Keratinocyte (primary cell): ENCODE data around the gene ATG9B. TPM values are rescaled to one million over a fixed set of nuclear protein-coding genes. Genes with fewer than 3 reads are reported as not detected.

Experiments used
- DNase-seq: peaks from one replicate; pipeline ENCODE4 v3.0.0-alpha.2; 2011; ENCODE audit warnings: low read depth, missing footprints, low spot score
- FAIRE-seq: peaks from 2 replicates; lab custom pipeline; 2011; peaks lifted over from hg19 to GRCh38; lab: Jason Lieb, UNC
- H2AFZ ChIP-seq: 2 replicates; pipeline ENCODE4 v1.6.0; 2012; ENCODE audit warnings: low read length, control low read depth, inconsistent platforms; ENCODE audit not compliant: control insufficient read depth
- H3K27ac ChIP-seq: 2 replicates; pipeline ENCODE4 v1.5.1; 2011; ENCODE audit warnings: low read length; ENCODE audit not compliant: control insufficient read depth, insufficient read depth
- H3K27me3 ChIP-seq: 3 replicates; pipeline ENCODE4 v1.6.0; 2011; ENCODE audit warnings: low read length; ENCODE audit not compliant: control insufficient read depth, insufficient read depth; ENCODE audit errors: extremely low read depth
- H3K36me3 ChIP-seq, 2 experiments: 2 replicates in 1 of 2; 3 replicates in 1 of 2; pipeline ENCODE4 v1.5.1; 2011; ENCODE audit warnings: low read length in 2 of 2, mild to moderate bottlenecking in 1 of 2; ENCODE audit not compliant: control insufficient read depth in 2 of 2, insufficient read depth in 2 of 2; ENCODE audit errors: extremely low read depth in 1 of 2
- H3K4me1 ChIP-seq: 3 replicates; pipeline ENCODE4 v1.5.1; 2011; ENCODE audit warnings: low read length; ENCODE audit not compliant: control insufficient read depth, insufficient read depth; ENCODE audit errors: extremely low read depth
- H3K4me2 ChIP-seq: 3 replicates; pipeline ENCODE4 v1.6.0; 2011; ENCODE audit warnings: low read depth, low read length; ENCODE audit not compliant: control insufficient read depth, insufficient read depth; ENCODE audit errors: extremely low read depth
- H3K4me3 ChIP-seq, 3 experiments: fragments of 200-600 bp in 1 of 3; sonication (generic) in 1 of 3; 2 replicates in 2 of 3; 3 replicates in 1 of 3; pipeline ENCODE4 v1.5.1; 2011 to 2016; ENCODE audit warnings: low read length in 3 of 3, mild to moderate bottlenecking in 3 of 3, control low read depth in 2 of 3, inconsistent platforms in 1 of 3, low read depth in 1 of 3, mixed read lengths in 1 of 3, mixed run types in 1 of 3, moderate library complexity in 1 of 3; ENCODE audit not compliant: control insufficient read depth in 2 of 3, insufficient read depth in 2 of 3; ENCODE audit errors: extremely low read depth in 1 of 3
- H3K79me2 ChIP-seq: 2 replicates; pipeline ENCODE4 v1.6.0; 2012; ENCODE audit warnings: low read length; ENCODE audit not compliant: control insufficient read depth, insufficient read depth
- H3K9ac ChIP-seq: 3 replicates; pipeline ENCODE4 v1.6.0; 2011; ENCODE audit warnings: low read length; ENCODE audit not compliant: control insufficient read depth, insufficient read depth; ENCODE audit errors: extremely low read depth
- H3K9me1 ChIP-seq: 3 replicates; pipeline ENCODE4 v1.6.0; 2011; ENCODE audit warnings: low read length; ENCODE audit not compliant: control insufficient read depth, insufficient read depth; ENCODE audit errors: extremely low read depth
- H3K9me3 ChIP-seq: 2 replicates; pipeline ENCODE4 v1.5.1; 2012; ENCODE audit warnings: low read depth, low read length; ENCODE audit not compliant: control insufficient read depth
- H4K20me1 ChIP-seq: 3 replicates; pipeline ENCODE4 v1.6.0; 2011; ENCODE audit warnings: low read length; ENCODE audit not compliant: control insufficient read depth, insufficient read depth; ENCODE audit errors: extremely low read depth
- EZH2 ChIP-seq: IDR thresholded peaks from one replicate; pipeline ENCODE4 v1.6.1; 2012; ENCODE audit warnings: inconsistent platforms, mild to moderate bottlenecking, low read length, moderate library complexity
- dilution Hi-C: fragments of 300-500 bp; cut with MboI; formaldehyde crosslinking; loops from one replicate; pipeline ENCODE4 v1.7.0; 2020; ENCODE audit warnings: low sequenced_read_pairs; ENCODE audit not compliant: extremely low pct_ligation_motif_present
- polyA minus RNA-seq, 3 experiments: library from RNA; depleted of rRNA, polyadenylated mRNA; stranded (reverse); fragments of >200 nt; gene quantifications; 1 replicate in 1 of 3; 2 replicates in 1 of 3; 3 replicates in 1 of 3; pipeline ENCODE4 v1.2.3, GENCODE V29; 2011
- polyA plus RNA-seq, 5 experiments: library from polyadenylated mRNA; depleted of rRNA in 3 of 5; stranded (reverse) in 3 of 5; stranded (forward) in 1 of 5; unstranded in 1 of 5; fragments of >200 nt; gene quantifications; 1 replicate in 1 of 5; 2 replicates in 3 of 5; 3 replicates in 1 of 5; pipeline versions ENCODE4 v1.2.1 to v1.2.3, GENCODE V29; 2011 to 2012; ENCODE audit warnings: missing spikeins in 2 of 5, low read depth in 1 of 5, low replicate concordance in 1 of 5
- TF ChIP-seq, protein P1 (sequence below), 3 experiments: IDR thresholded peaks in 1 of 3; conservative IDR thresholded peaks in 1 of 3; optimal IDR thresholded peaks in 1 of 3; 2 replicates in 2 of 3; 3 replicates in 1 of 3; pipeline versions ENCODE3 to v1.5.1; 2011; ENCODE audit warnings: low read length in 3 of 3, mild to moderate bottlenecking in 3 of 3, moderate library complexity in 2 of 3, control low read depth in 1 of 3, inconsistent platforms in 1 of 3; ENCODE audit not compliant: insufficient read depth in 2 of 3; ENCODE audit errors: extremely low read depth in 1 of 3

ATG9B gene, protein sequence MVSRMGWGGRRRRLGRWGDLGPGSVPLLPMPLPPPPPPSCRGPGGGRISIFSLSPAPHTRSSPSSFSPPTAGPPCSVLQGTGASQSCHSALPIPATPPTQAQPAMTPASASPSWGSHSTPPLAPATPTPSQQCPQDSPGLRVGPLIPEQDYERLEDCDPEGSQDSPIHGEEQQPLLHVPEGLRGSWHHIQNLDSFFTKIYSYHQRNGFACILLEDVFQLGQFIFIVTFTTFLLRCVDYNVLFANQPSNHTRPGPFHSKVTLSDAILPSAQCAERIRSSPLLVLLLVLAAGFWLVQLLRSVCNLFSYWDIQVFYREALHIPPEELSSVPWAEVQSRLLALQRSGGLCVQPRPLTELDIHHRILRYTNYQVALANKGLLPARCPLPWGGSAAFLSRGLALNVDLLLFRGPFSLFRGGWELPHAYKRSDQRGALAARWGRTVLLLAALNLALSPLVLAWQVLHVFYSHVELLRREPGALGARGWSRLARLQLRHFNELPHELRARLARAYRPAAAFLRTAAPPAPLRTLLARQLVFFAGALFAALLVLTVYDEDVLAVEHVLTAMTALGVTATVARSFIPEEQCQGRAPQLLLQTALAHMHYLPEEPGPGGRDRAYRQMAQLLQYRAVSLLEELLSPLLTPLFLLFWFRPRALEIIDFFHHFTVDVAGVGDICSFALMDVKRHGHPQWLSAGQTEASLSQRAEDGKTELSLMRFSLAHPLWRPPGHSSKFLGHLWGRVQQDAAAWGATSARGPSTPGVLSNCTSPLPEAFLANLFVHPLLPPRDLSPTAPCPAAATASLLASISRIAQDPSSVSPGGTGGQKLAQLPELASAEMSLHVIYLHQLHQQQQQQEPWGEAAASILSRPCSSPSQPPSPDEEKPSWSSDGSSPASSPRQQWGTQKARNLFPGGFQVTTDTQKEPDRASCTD
- polyA plus RNA-seq (0.12 to 0.21 TPM (median 0.19 TPM) in 3 replicates), polyA minus RNA-seq (0.07 to 0.33 TPM (median 0.16 TPM) in 3 replicates)
- polyA plus RNA-seq (2011; ENCODE audit: low read depth): 3.7 TPM
- polyA plus RNA-seq (2011; cell fraction: cytosol; rRNA removed): not detected in 2 replicates
- 3.6 TPM in 2 replicates for polyA plus RNA-seq (2011; cell fraction: nucleus; rRNA removed)
- polyA plus RNA-seq (2012; ENCODE audit: low replicate concordance): 0.31 and 7.2 TPM in 2 replicates
- polyA minus RNA-seq (2011; cell fraction: cytosol; rRNA and poly(A)+ RNA removed): not detected
- polyA minus RNA-seq (2011; cell fraction: nucleus; rRNA and poly(A)+ RNA removed): 0.39 and 1.5 TPM in 2 replicates

DNA sequence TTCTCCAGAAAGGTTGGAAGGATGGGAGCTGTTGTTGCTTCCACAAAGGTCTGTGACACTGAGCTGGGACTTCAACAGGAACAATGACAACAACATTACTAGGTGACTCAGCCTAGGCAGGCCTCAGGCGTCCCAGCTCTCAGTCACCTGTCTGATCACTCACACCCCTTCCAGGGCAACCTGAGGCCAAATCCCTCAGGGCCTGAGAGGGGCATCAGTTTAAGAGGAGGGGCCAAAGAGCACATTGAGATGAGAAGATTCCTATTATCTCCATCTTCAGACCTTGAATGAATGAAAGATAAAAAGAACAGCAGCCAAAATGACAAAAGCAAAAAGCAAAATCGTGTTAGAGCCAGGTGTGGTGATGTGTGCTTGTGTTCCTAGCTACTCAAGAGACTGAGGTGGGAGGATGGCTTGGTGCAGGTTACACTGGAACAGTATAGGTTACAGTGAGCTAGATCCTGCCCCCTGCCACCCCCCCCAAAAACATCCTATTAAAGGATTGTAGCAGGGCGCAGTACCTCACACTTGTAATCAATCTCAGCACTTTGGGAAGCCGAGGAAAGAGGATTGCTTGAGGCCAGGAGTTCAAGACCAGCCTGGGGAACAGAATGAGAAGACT lies at the start of gene ATG9B:
ATG9B (minus strand) TSS at position 60 of the 622 bp plus-strand sequence. CDS start 71 bp downstream, outside the sequence.
- Histone ChIP-seq H3K9ac (no peak within 1 kb of the TSS), H2AFZ (no peak within 1 kb of the TSS), H3K27ac (no peak within 1 kb of the TSS), H4K20me1 (no peaks in the 10 kb centered on the region), H3K4me1 (peaks cover 21% of the 10 kb centered on the region), H3K36me3 (no peaks in the 10 kb centered on the region), H3K27me3 (peaks cover 14% of the 10 kb centered on the region), H3K4me3 (no peak within 1 kb of the TSS), H3K79me2 (peaks cover under 1% of the 10 kb centered on the region), H3K9me1 (no peaks in the 10 kb centered on the region), H3K9me3 (no peaks in the 10 kb centered on the region), H3K4me2 (no peak within 1 kb of the TSS)
- FAIRE-seq (no peak), DNase-seq (no peak)
- dilution Hi-C loops: no loop called here
- TF ChIP-seq, protein P1, sequence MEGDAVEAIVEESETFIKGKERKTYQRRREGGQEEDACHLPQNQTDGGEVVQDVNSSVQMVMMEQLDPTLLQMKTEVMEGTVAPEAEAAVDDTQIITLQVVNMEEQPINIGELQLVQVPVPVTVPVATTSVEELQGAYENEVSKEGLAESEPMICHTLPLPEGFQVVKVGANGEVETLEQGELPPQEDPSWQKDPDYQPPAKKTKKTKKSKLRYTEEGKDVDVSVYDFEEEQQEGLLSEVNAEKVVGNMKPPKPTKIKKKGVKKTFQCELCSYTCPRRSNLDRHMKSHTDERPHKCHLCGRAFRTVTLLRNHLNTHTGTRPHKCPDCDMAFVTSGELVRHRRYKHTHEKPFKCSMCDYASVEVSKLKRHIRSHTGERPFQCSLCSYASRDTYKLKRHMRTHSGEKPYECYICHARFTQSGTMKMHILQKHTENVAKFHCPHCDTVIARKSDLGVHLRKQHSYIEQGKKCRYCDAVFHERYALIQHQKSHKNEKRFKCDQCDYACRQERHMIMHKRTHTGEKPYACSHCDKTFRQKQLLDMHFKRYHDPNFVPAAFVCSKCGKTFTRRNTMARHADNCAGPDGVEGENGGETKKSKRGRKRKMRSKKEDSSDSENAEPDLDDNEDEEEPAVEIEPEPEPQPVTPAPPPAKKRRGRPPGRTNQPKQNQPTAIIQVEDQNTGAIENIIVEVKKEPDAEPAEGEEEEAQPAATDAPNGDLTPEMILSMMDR (optimal IDR thresholded peaks at IDR 0.05 in 1 of 3, IDR thresholded peaks at IDR 0.05 in 1 of 3, conservative IDR thresholded peaks at IDR 0.05 in 1 of 3; ENCODE audit: extremely low read depth in 1 of 3, insufficient read depth in 2 of 3, low read length in 3 of 3): no peak
- no peak for TF ChIP-seq EZH2

DNA sequence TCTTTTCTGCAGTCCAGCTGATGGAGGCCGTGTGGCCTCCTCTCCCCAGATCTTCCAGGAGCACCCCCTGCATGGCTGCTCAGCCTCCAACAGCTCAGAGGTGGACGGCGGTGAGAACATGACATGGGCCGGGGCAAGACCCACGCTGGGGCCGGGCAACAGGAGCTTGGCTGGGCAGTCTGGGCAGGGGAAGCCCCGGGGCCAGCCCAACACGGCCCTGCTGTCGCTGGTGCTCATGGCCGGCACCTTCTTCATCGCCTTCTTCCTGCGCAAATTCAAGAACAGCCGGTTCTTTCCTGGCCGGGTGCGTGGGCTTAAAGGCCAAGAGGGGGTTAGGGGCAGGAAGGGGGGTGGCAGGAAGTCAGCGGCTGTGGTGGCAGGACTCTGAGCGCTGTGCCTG lies 49.7 kb upstream of the ATG9B start:
- TF ChIP-seq EZH2: no peak
- TF ChIP-seq, protein P1 (optimal IDR thresholded peaks at IDR 0.05 in 1 of 3, IDR thresholded peaks at IDR 0.05 in 1 of 3, conservative IDR thresholded peaks at IDR 0.05 in 1 of 3; ENCODE audit: extremely low read depth in 1 of 3, insufficient read depth in 2 of 3, low read length in 3 of 3): no peak
- no peak for FAIRE-seq
- H2AFZ ChIP-seq: no peak overlapping the region
- H3K4me3 ChIP-seq: no peak overlapping the region
- H3K9me3 ChIP-seq: no peaks in the 10 kb centered on the region
- peaks cover 2% of the 10 kb centered on the region for H4K20me1 ChIP-seq
- H3K36me3 ChIP-seq: peaks cover 36 to 43% of the 10 kb centered on the region in 2 experiments
- H3K4me1 ChIP-seq: no peaks in the 10 kb centered on the region
- H3K79me2 ChIP-seq: peaks cover 3% of the 10 kb centered on the region
- H3K9ac ChIP-seq: no peak overlapping the region
- no peak overlapping the region for H3K27ac ChIP-seq
- DNase-seq: no peak
- dilution Hi-C loops: no loop called here
- no peak overlapping the region for H3K4me2 ChIP-seq
- no peaks in the 10 kb centered on the region for H3K27me3 ChIP-seq
- no peaks in the 10 kb centered on the region for H3K9me1 ChIP-seq
